HG03064 (cell line): Measurements from ENCODE around the gene GALNS.

Experiments used
- ATAC-seq: cut with Tn5 transposase; IDR thresholded peaks from one replicate; pipeline ENCODE4 v1.9.1; 2021; ENCODE audit warnings: low read depth; ENCODE audit not compliant: unreplicated experiment

GALNS gene

GRCh38 chr16:88877564-88878289, 21.0 kb upstream of the GALNS start:
- no peak for ATAC-seq

- no peak for ATAC-seq
Measured at GRCh38 chr16:88876942-88877526, 20.3 kb upstream of the GALNS start.

- ATAC-seq: no peak
Measured at GRCh38 chr16:88875703-88876234, 19.0 kb upstream of the GALNS start.

GRCh38 chr16:88874938-88875599, 18.3 kb upstream of the GALNS start:
- ATAC-seq: no peak

GRCh38 chr16:88872650-88873331, 16.0 kb upstream of the GALNS start:
- no peak for ATAC-seq

GRCh38 chr16:88871730-88872416, 15.1 kb upstream of the GALNS start:
- no peak for ATAC-seq

GRCh38 chr16:88871349-88871702, 14.6 kb upstream of the GALNS start:
- no peak for ATAC-seq

- no peak for ATAC-seq
Measured at GRCh38 chr16:88870608-88871348, 14.0 kb upstream of the GALNS start.

GRCh38 chr16:88869673-88869980, 12.9 kb upstream of the GALNS start:
- no peak for ATAC-seq

GRCh38 chr16:88868974-88869672, 12.4 kb upstream of the GALNS start:
- no peak for ATAC-seq

GRCh38 chr16:88867581-88868246, 11.0 kb upstream of the GALNS start:
- ATAC-seq: no peak

- no peak for ATAC-seq
Measured at GRCh38 chr16:88866151-88866920, 9.6 kb upstream of the GALNS start, which contains the start of gene PABPN1L. Gene PABPN1L, minus strand, starts transcription at chr16:88866660. Its CDS starts 54 bp downstream, at chr16:88866606.

GRCh38 chr16:88865742-88866141, 9.0 kb upstream of the GALNS start:
- no peak for ATAC-seq

- ATAC-seq: no peak
Measured at GRCh38 chr16:88865310-88865709, 8.6 kb upstream of the GALNS start.

- ATAC-seq: no peak
Measured at GRCh38 chr16:88864521-88864920, 7.8 kb upstream of the GALNS start.

GRCh38 chr16:88864099-88864498, 7.4 kb upstream of the GALNS start:
- ATAC-seq: no peak

GRCh38 chr16:88863426-88863825, 6.7 kb upstream of the GALNS start:
- ATAC-seq: no peak

GRCh38 chr16:88862968-88863367, 6.2 kb upstream of the GALNS start:
- no peak for ATAC-seq
